Activated T-helper 17 cell treated with anti-CD3 and anti-CD28 coated beads, Interleukin-2, amount 50 U/mL, for 72 hours (primary cell): Measurements from ENCODE around the gene BIRC6. TPM values are rescaled to one million over a fixed set of nuclear protein-coding genes. Genes with fewer than 3 reads are reported as not detected.
A peak's percentile ranks its signal among the peaks of the same experiment; 100 is the strongest.
"Not testable (repeated sequence)": the region's sequence is repeated elsewhere in the genome, so short reads cannot be mapped to it uniquely, and the experiment has no call there.

Experiments used
- ATAC-seq: fragments of 150-1000 bp; cut with Tn5 transposase; replicated peaks from 2 replicates; pipeline ENCODE4 v1.10.0; 2021; ENCODE audit warnings: mild to moderate bottlenecking, moderate library complexity
- H3K27ac Mint-ChIP-seq: one replicate; pipeline ENCODE4 v1.8.0; 2022; ENCODE audit warnings: mixed read lengths
- H3K27me3 Mint-ChIP-seq: one replicate; pipeline ENCODE4 v1.8.0; 2022; ENCODE audit warnings: mixed read lengths
- H3K36me3 Mint-ChIP-seq: one replicate; pipeline ENCODE4 v1.8.0; 2022; ENCODE audit warnings: low read depth, mild to moderate bottlenecking, mixed read lengths
- H3K4me1 Mint-ChIP-seq: one replicate; pipeline ENCODE4 v1.8.0; 2022; ENCODE audit warnings: mixed read lengths
- H3K4me3 Mint-ChIP-seq: one replicate; pipeline ENCODE4 v1.8.0; 2022; ENCODE audit warnings: mild to moderate bottlenecking, mixed read lengths
- H3K9me3 Mint-ChIP-seq: one replicate; pipeline ENCODE4 v1.8.0; 2022; ENCODE audit warnings: mixed read lengths
- total RNA-seq, 2 donors: library from RNA; stranded (reverse); gene quantifications; one replicate each; pipeline ENCODE4 v1.2.3, GENCODE V29; 2022

Gene BIRC6
- total RNA-seq, 2 donors from 2014 or later, result 114 to 117 TPM

DNA sequence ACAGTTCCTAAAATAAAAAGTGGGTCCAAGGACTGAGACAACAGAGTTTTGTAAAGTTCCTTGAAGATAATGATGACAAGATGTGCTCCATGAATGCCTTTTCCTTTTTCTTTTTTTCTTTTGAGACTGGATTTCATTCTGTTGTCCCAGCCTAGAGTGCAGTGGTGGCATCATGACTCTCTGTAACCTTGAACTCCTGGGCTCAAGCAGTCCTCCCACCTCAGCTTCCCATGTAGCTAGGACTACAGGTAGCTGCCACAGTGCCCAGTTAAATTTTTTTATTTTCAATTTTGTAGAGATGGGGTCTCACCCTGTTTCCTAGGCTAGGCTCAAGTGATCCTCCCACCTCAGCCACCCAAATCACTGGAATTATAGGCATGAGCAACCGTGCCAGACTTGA is 254.9 kb downstream of the BIRC6 start:
- H3K9me3 Mint-ChIP-seq, result no peaks in the 10 kb centered on the region
- no peak for ATAC-seq
- H3K27ac Mint-ChIP-seq, result no peak overlapping the region
- H3K27me3 Mint-ChIP-seq, result no peaks in the 10 kb centered on the region
- no peak overlapping the region for H3K4me3 Mint-ChIP-seq
- H3K36me3 Mint-ChIP-seq, result peaks cover 97% of the 10 kb centered on the region
- peaks cover 5% of the 10 kb centered on the region for H3K4me1 Mint-ChIP-seq

- Mint-ChIP-seq H3K9me3 (no peaks in the 10 kb centered on the region), H3K4me1 (peaks cover 5% of the 10 kb centered on the region), H3K27ac (peak overlapping the region; percentile 55), H3K36me3 (peaks cover 99% of the 10 kb centered on the region), H3K4me3 (no peak overlapping the region), H3K27me3 (no peaks in the 10 kb centered on the region)
- ATAC-seq, result no peak
These were observed 257.3 kb downstream of the BIRC6 start for GRCh38 chr2:32614084-32614483.

DNA sequence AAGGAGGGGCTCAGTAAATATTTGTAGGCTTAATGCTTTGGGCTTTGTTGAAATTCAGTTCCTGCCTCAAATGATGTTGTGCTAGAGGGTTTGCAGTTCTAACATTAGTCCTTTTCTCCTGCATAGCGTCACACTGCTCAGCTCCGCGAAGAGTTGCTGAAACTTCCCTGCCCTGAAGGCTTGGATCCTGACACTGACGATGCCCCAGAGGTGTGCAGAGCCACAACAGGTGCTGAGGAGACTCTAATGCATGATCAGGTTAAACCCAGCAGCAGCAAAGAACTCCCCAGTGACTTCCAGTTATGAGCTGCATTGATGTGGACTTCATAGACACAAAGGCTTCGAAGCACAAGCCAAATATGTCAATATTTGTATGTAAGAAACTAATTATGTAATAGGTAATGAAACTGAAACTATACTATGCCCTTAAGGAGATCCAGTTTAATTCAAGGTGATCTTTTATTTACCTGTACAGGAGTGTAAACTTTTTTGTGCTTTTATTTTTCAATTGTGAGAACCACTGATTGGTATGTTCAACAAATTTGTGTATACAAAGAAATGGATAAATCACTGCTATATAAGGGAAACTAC is 260.9 kb downstream of the BIRC6 start:
- peaks cover 5% of the 10 kb centered on the region for H3K4me1 Mint-ChIP-seq
- peaks cover 82% of the 10 kb centered on the region for H3K36me3 Mint-ChIP-seq
- no peak for ATAC-seq
- H3K9me3 Mint-ChIP-seq, result no peaks in the 10 kb centered on the region
- H3K27ac Mint-ChIP-seq, result no peak overlapping the region
- H3K27me3 Mint-ChIP-seq, result no peaks in the 10 kb centered on the region
- H3K4me3 Mint-ChIP-seq, result no peak overlapping the region

GRCh38 chr2:32622570-32623310 is 265.9 kb downstream of the BIRC6 start:
- Mint-ChIP-seq H3K4me3 (no peak overlapping the region), H3K36me3 (peaks cover 46% of the 10 kb centered on the region), H3K4me1 (peaks cover 7% of the 10 kb centered on the region), H3K27me3 (no peaks in the 10 kb centered on the region), H3K9me3 (no peaks in the 10 kb centered on the region), H3K27ac (peak overlapping the region; percentile 46)
- no peak for ATAC-seq

DNA sequence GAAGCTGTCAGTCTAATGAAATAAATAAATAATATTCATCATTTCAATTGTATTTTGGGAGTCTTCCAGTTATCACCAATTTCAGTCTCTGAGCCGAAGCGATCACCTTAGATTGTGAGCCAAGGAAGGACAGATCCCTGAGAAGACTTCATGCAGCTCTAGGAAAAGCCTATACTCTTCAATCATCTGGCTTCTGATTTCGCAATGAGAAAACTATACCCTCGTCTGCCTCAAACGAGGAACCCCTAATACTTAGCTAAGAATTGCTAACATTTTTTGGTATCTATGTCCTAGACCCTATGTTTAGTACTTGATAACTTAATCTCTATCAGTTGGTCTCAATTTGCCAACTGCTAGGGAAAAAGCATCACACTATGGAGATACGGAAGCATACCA is 266.5 kb downstream of the BIRC6 start:
- Mint-ChIP-seq H3K36me3 (peaks cover 41% of the 10 kb centered on the region), H3K27me3 (no peaks in the 10 kb centered on the region), H3K9me3 (no peaks in the 10 kb centered on the region), H3K4me3 (no peak overlapping the region), H3K27ac (no peak overlapping the region), H3K4me1 (peaks cover 10% of the 10 kb centered on the region)
- ATAC-seq, result no peak

- Mint-ChIP-seq H3K27ac (peak overlapping the region; percentile 77), H3K4me1 (peaks cover 16% of the 10 kb centered on the region), H3K36me3 (peaks cover 29% of the 10 kb centered on the region), H3K27me3 (no peaks in the 10 kb centered on the region), H3K4me3 (no peak overlapping the region), H3K9me3 (no peaks in the 10 kb centered on the region)
- ATAC-seq, result no peak
These were observed 268.0 kb downstream of the BIRC6 start for GRCh38 chr2:32624812-32625211.

GRCh38 chr2:32626639-32627221 is 269.9 kb downstream of the BIRC6 start:
- H3K4me3 Mint-ChIP-seq, result peak overlapping the region; percentile 92
- ATAC-seq, result no peak
- peak overlapping the region; percentile 91 for H3K27ac Mint-ChIP-seq
- peaks cover 45% of the 10 kb centered on the region for H3K36me3 Mint-ChIP-seq
- no peaks in the 10 kb centered on the region for H3K9me3 Mint-ChIP-seq
- peaks cover 19% of the 10 kb centered on the region for H3K4me1 Mint-ChIP-seq
- H3K27me3 Mint-ChIP-seq, result no peaks in the 10 kb centered on the region

DNA sequence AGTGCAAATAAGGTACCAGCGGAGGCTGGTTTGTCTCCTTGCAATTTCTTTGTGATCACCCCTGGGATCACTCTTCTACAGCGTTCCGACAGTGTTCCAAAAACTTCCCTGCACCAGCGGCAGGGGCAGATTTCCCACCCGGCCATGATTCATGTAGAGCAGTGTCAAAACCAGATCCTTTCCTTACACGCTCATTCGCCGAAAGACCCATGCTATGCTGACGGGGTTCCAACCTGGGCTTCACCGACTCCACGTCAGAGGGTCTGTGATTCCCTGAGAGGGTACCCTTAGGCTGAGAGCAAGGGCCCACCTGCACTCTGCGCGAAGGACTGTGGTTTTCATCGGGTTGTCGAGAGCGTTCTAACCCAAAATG is 270.6 kb downstream of the BIRC6 start:
- Mint-ChIP-seq H3K27ac (peak overlapping the region; percentile 91), H3K27me3 (no peaks in the 10 kb centered on the region), H3K36me3 (peaks cover 45% of the 10 kb centered on the region), H3K4me3 (peak overlapping the region; percentile 92), H3K4me1 (peaks cover 19% of the 10 kb centered on the region), H3K9me3 (no peaks in the 10 kb centered on the region)
- ATAC-seq, result peak; percentile 48

GRCh38 chr2:32627814-32628579 is 271.2 kb downstream of the BIRC6 start, which contains the start of gene TTC27:
TSS of gene TTC27 (plus strand) at chr2:32628050. CDS start at chr2:32628293, 243 bp downstream.
- Mint-ChIP-seq H3K36me3 (peaks cover 46% of the 10 kb centered on the region), H3K9me3 (no peaks in the 10 kb centered on the region), H3K27ac (peak within 1 kb of the TSS; percentile 91), H3K4me1 (peaks cover 19% of the 10 kb centered on the region), H3K4me3 (peak within 1 kb of the TSS; percentile 92), H3K27me3 (no peaks in the 10 kb centered on the region)
- ATAC-seq, result peak; percentile 100

- H3K4me1 Mint-ChIP-seq, result peaks cover 19% of the 10 kb centered on the region
- peaks cover 72% of the 10 kb centered on the region for H3K36me3 Mint-ChIP-seq
- no peak overlapping the region for H3K4me3 Mint-ChIP-seq
- no peaks in the 10 kb centered on the region for H3K27me3 Mint-ChIP-seq
- ATAC-seq, result no peak
- H3K27ac Mint-ChIP-seq, result no peak overlapping the region
- H3K9me3 Mint-ChIP-seq, result no peaks in the 10 kb centered on the region
These were observed 275.3 kb downstream of the BIRC6 start for GRCh38 chr2:32632089-32632488.

GRCh38 chr2:32633040-32633439 is 276.2 kb downstream of the BIRC6 start:
- no peak for ATAC-seq
- Mint-ChIP-seq H3K4me3 (no peak overlapping the region), H3K27me3 (no peaks in the 10 kb centered on the region), H3K9me3 (no peaks in the 10 kb centered on the region), H3K4me1 (peaks cover 10% of the 10 kb centered on the region), H3K36me3 (peaks cover 81% of the 10 kb centered on the region), H3K27ac (no peak overlapping the region)

GRCh38 chr2:32638548-32638947 is 281.7 kb downstream of the BIRC6 start:
- not testable (repeated sequence) for H3K4me3 Mint-ChIP-seq, H3K27me3 Mint-ChIP-seq, H3K9me3 Mint-ChIP-seq, H3K27ac Mint-ChIP-seq, ATAC-seq, H3K4me1 Mint-ChIP-seq
- peaks cover 90% of the 10 kb centered on the region for H3K36me3 Mint-ChIP-seq

- no peak overlapping the region for H3K4me3 Mint-ChIP-seq
- peaks cover 93% of the 10 kb centered on the region for H3K36me3 Mint-ChIP-seq
- no peaks in the 10 kb centered on the region for H3K4me1 Mint-ChIP-seq
- H3K27me3 Mint-ChIP-seq, result no peaks in the 10 kb centered on the region
- H3K9me3 Mint-ChIP-seq, result no peaks in the 10 kb centered on the region
- no peak overlapping the region for H3K27ac Mint-ChIP-seq
- ATAC-seq, result no peak
These were observed 284.4 kb downstream of the BIRC6 start for GRCh38 chr2:32641180-32641579.

- peaks cover 3% of the 10 kb centered on the region for H3K4me1 Mint-ChIP-seq
- no peaks in the 10 kb centered on the region for H3K9me3 Mint-ChIP-seq
- H3K27ac Mint-ChIP-seq, result no peak overlapping the region
- no peak for ATAC-seq
- no peaks in the 10 kb centered on the region for H3K27me3 Mint-ChIP-seq
- H3K4me3 Mint-ChIP-seq, result no peak overlapping the region
- H3K36me3 Mint-ChIP-seq, result peaks cover 93% of the 10 kb centered on the region
These were observed 290.4 kb downstream of the BIRC6 start for GRCh38 chr2:32647180-32647651.
